ENCODE data around the gene MINDY4. TPM values are rescaled to one million over a fixed set of nuclear protein-coding genes. Genes with fewer than 3 reads are reported as not detected.

MINDY4 gene
- total RNA-seq, 1 donor from 2014 or later: 8.4 TPM

GRCh38 chr7:30757342-30757692, 13.9 kb upstream of the MINDY4 start:
- Mint-ChIP-seq H3K9me3 (no peaks in the 10 kb centered on the region), H3K27ac (no peak overlapping the region), H3K4me3 (no peak overlapping the region), H3K36me3 (no peaks in the 10 kb centered on the region), H3K27me3 (peaks cover 3% of the 10 kb centered on the region), H3K4me1 (ENCODE audit: unreplicated experiment) (no peaks in the 10 kb centered on the region)
- no peak for DNase-seq (ENCODE audit: extremely low spot score, unreplicated experiment)
- no peak for TF ChIP-seq CTCF (conservative IDR thresholded peaks at IDR 0.05)

- DNase-seq (ENCODE audit: extremely low spot score, unreplicated experiment): no peak
- H3K9me3 Mint-ChIP-seq: no peaks in the 10 kb centered on the region
- H3K36me3 Mint-ChIP-seq: no peaks in the 10 kb centered on the region
- H3K27ac Mint-ChIP-seq: no peak overlapping the region
- no peak overlapping the region for H3K4me3 Mint-ChIP-seq
- H3K27me3 Mint-ChIP-seq: peaks cover 3% of the 10 kb centered on the region
- H3K4me1 Mint-ChIP-seq (ENCODE audit: unreplicated experiment): peaks cover 6% of the 10 kb centered on the region
- TF ChIP-seq CTCF (conservative IDR thresholded peaks at IDR 0.05): no peak
Observed at GRCh38 chr7:30760514-30761213, 10.6 kb upstream of the MINDY4 start.

GRCh38 chr7:30761214-30762156, 9.7 kb upstream of the MINDY4 start:
- peaks cover 6% of the 10 kb centered on the region for H3K4me1 Mint-ChIP-seq (ENCODE audit: unreplicated experiment)
- H3K36me3 Mint-ChIP-seq: no peaks in the 10 kb centered on the region
- no peak for TF ChIP-seq CTCF (conservative IDR thresholded peaks at IDR 0.05)
- no peaks in the 10 kb centered on the region for H3K9me3 Mint-ChIP-seq
- no peak overlapping the region for H3K4me3 Mint-ChIP-seq
- no peak for DNase-seq (ENCODE audit: extremely low spot score, unreplicated experiment)
- H3K27me3 Mint-ChIP-seq: peaks cover 3% of the 10 kb centered on the region
- no peak overlapping the region for H3K27ac Mint-ChIP-seq

GRCh38 chr7:30764030-30764975, 6.9 kb upstream of the MINDY4 start:
- no peak for TF ChIP-seq CTCF (conservative IDR thresholded peaks at IDR 0.05)
- no peaks in the 10 kb centered on the region for H3K27me3 Mint-ChIP-seq

GRCh38 chr7:30765408-30765807, 5.8 kb upstream of the MINDY4 start:
- Mint-ChIP-seq H3K4me3 (no peak overlapping the region), H3K27ac (no peak overlapping the region), H3K27me3 (no peaks in the 10 kb centered on the region), H3K36me3 (no peaks in the 10 kb centered on the region), H3K4me1 (ENCODE audit: unreplicated experiment) (peaks cover 6% of the 10 kb centered on the region), H3K9me3 (no peaks in the 10 kb centered on the region)
- DNase-seq (ENCODE audit: extremely low spot score, unreplicated experiment): no peak
- no peak for TF ChIP-seq CTCF (conservative IDR thresholded peaks at IDR 0.05)

More at GRCh38 chr7:30764030-30764975, 6.9 kb upstream of the MINDY4 start:
- peaks cover 6% of the 10 kb centered on the region for H3K4me1 Mint-ChIP-seq (ENCODE audit: unreplicated experiment)
- no peak overlapping the region for H3K27ac Mint-ChIP-seq
- DNase-seq (ENCODE audit: extremely low spot score, unreplicated experiment): no peak
- H3K9me3 Mint-ChIP-seq: no peaks in the 10 kb centered on the region
- no peaks in the 10 kb centered on the region for H3K36me3 Mint-ChIP-seq
- H3K4me3 Mint-ChIP-seq: no peak overlapping the region

All from type B pancreatic cell (in vitro differentiated cells).